Mesenchymal stem cell (in vitro differentiated cells and primary cell): Measurements from ENCODE around the gene CYB5R4.
"Not testable (repeated sequence)": the region's sequence is repeated elsewhere in the genome, so short reads cannot be mapped to it uniquely, and the experiment has no call there.

Experiments used
- DNase-seq: peaks from one replicate; pipeline ENCODE4 v3.0.0-alpha.2; 2013
- H2AFZ ChIP-seq: one replicate; pipeline ENCODE4 v1.6.1; 2013; ENCODE audit warnings: low read depth, mild to moderate bottlenecking, control low read depth, inconsistent platforms, low read length, moderate library complexity
- H2AK5ac ChIP-seq: 2 replicates; pipeline ENCODE4 v1.6.1; 2013; ENCODE audit warnings: low read length, moderate library complexity, mild to moderate bottlenecking, inconsistent platforms; ENCODE audit not compliant: severe bottlenecking
- H2BK120ac ChIP-seq: one replicate; pipeline ENCODE4 v1.6.1; 2013; ENCODE audit warnings: low read depth, mild to moderate bottlenecking, inconsistent platforms, low read length, moderate library complexity
- H2BK12ac ChIP-seq, 2 experiments: one replicate each; pipeline ENCODE4 v1.6.1; 2013; ENCODE audit warnings: inconsistent platforms in 2 of 2, low read length in 2 of 2, mild to moderate bottlenecking in 2 of 2, moderate library complexity in 2 of 2, control low read depth in 1 of 2
- H2BK15ac ChIP-seq: one replicate; pipeline ENCODE4 v1.6.1; 2013; ENCODE audit warnings: mild to moderate bottlenecking, low read depth, inconsistent platforms; ENCODE audit not compliant: poor library complexity, severe bottlenecking
- H2BK5ac ChIP-seq: 2 replicates; pipeline ENCODE4 v1.6.1; 2013; ENCODE audit warnings: low read depth, mild to moderate bottlenecking, low read length, control low read depth, inconsistent platforms; ENCODE audit not compliant: poor library complexity, severe bottlenecking
- H3K14ac ChIP-seq, 2 experiments: one replicate each; pipeline ENCODE4 v1.6.1; 2013; ENCODE audit warnings: inconsistent platforms in 2 of 2, low read length in 2 of 2, control low read depth in 1 of 2, mild to moderate bottlenecking in 1 of 2, moderate library complexity in 1 of 2
- H3K18ac ChIP-seq, 2 experiments: one replicate each; pipeline ENCODE4 v1.6.1; 2013; ENCODE audit warnings: inconsistent platforms in 2 of 2, low read length in 2 of 2, control low read depth in 1 of 2, low read depth in 1 of 2, mild to moderate bottlenecking in 1 of 2
- H3K23ac ChIP-seq, 2 experiments: one replicate each; pipeline ENCODE4 v1.6.1; 2013; ENCODE audit warnings: inconsistent platforms in 2 of 2, low read length in 2 of 2, mild to moderate bottlenecking in 2 of 2, moderate library complexity in 2 of 2, control low read depth in 1 of 2
- H3K27ac ChIP-seq: 2 replicates; pipeline ENCODE4 v1.5.1; 2013; ENCODE audit warnings: mild to moderate bottlenecking, moderate library complexity, low read length, control low read depth, inconsistent platforms; ENCODE audit not compliant: poor library complexity, severe bottlenecking
- H3K27me3 ChIP-seq, 2 experiments: 2 replicates each; pipeline versions ENCODE4 v1.6.1 to v1.7.0; 2013; ENCODE audit warnings: low read length in 2 of 2, mild to moderate bottlenecking in 2 of 2, moderate library complexity in 2 of 2, control low read depth in 1 of 2, inconsistent platforms in 1 of 2; ENCODE audit not compliant: control insufficient read depth in 1 of 2, insufficient read depth in 1 of 2
- H3K36me3 ChIP-seq, 2 experiments: 2 replicates each; pipeline versions ENCODE4 v1.6.1 to v1.7.0; 2013; ENCODE audit warnings: low read length in 2 of 2, control low read depth in 1 of 2, inconsistent platforms in 1 of 2, low read depth in 1 of 2, mild to moderate bottlenecking in 1 of 2; ENCODE audit not compliant: insufficient read depth in 2 of 2, control insufficient read depth in 1 of 2
- H3K4ac ChIP-seq, 2 experiments: one replicate each; pipeline ENCODE4 v1.6.1; 2013; ENCODE audit warnings: inconsistent platforms in 2 of 2, low read length in 2 of 2, mild to moderate bottlenecking in 2 of 2, moderate library complexity in 2 of 2, control low read depth in 1 of 2, low read depth in 1 of 2
- H3K4me1 ChIP-seq: 2 replicates; pipeline ENCODE4 v1.6.1; 2013; ENCODE audit warnings: low read depth, low read length, control low read depth; ENCODE audit not compliant: control insufficient read depth, insufficient read depth
- H3K4me2 ChIP-seq: 2 replicates; pipeline ENCODE4 v1.6.1; 2013; ENCODE audit warnings: low read length, mild to moderate bottlenecking, inconsistent platforms; ENCODE audit not compliant: poor library complexity, severe bottlenecking
- H3K4me3 ChIP-seq, 2 experiments: 2 replicates each; pipeline versions ENCODE4 v1.5.1 to v1.7.0; 2013; ENCODE audit warnings: low read length in 2 of 2, mild to moderate bottlenecking in 2 of 2, control low read depth in 1 of 2, low read depth in 1 of 2; ENCODE audit not compliant: insufficient read depth in 1 of 2
- H3K79me1 ChIP-seq: replicated peaks from 2 replicates; pipeline ENCODE4 v1.6.1; 2013; ENCODE audit warnings: mild to moderate bottlenecking, control low read depth, low read length, inconsistent platforms; ENCODE audit not compliant: poor library complexity, severe bottlenecking
- H3K9ac ChIP-seq: 2 replicates; pipeline ENCODE4 v1.7.0; 2013; ENCODE audit warnings: mild to moderate bottlenecking, low read length, moderate library complexity
- H3K9me3 ChIP-seq: 2 replicates; pipeline ENCODE4 v1.7.0; 2013; ENCODE audit warnings: mild to moderate bottlenecking, low read length; ENCODE audit not compliant: control insufficient read depth
- H4K8ac ChIP-seq: one replicate; pipeline ENCODE4 v1.6.1; 2013; ENCODE audit warnings: inconsistent platforms, mild to moderate bottlenecking, low read length, moderate library complexity
- H4K91ac ChIP-seq: one replicate; pipeline ENCODE4 v1.6.1; 2013; ENCODE audit warnings: mild to moderate bottlenecking, low read length, inconsistent platforms
- WGBS: methylation state at CpG from one replicate; pipeline ENCODE4 v1.1.7; 2013; ENCODE audit warnings: mixed read lengths; 5-methylcytosine and 5-hydroxymethylcytosine counted together

The CYB5R4 gene

DNA sequence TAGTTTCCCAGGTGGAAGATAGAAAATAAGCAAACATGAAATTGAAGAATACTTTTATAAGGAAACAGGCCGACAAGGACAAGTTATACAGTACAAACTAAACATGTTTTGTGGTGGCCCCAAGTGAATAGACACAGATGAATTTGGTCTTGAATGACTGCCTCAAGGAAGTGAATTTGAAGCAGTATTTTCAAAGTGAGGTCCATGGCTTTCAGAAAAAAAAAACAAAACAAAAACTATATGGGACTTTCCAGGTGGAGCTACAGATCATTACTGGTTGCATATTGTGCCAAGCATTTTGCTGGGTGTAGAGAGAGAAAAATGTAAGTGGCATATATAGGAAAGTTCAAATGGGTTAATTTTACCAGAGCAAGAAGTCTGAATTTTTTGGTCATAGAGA lies 68.8 kb downstream of the CYB5R4 start:
- Histone ChIP-seq H2AFZ (no peak overlapping the region), H3K4me1 (no peaks in the 10 kb centered on the region), H3K36me3 (peaks cover 0 to 54% of the 10 kb centered on the region in 2 experiments), H2BK12ac (no peak overlapping the region), H2BK15ac (no peak overlapping the region), H3K23ac (no peak overlapping the region), H3K14ac (no peak overlapping the region), H3K27me3 (no peaks in the 10 kb centered on the region), H3K18ac (no peak overlapping the region), H3K9me3 (no peaks in the 10 kb centered on the region), H3K9ac (no peak overlapping the region), H3K4ac (no peak overlapping the region), H3K27ac (no peak overlapping the region), H2BK5ac (no peak overlapping the region), H2AK5ac (no peak overlapping the region), H3K79me1 (no peaks in the 10 kb centered on the region), H4K91ac (no peak overlapping the region), H3K4me3 (no peak overlapping the region), H3K4me2 (no peak overlapping the region), H2BK120ac (no peak overlapping the region), H4K8ac (no peak overlapping the region)
- WGBS: 100% methylated on average over 1 of the region's 1 CpG
- DNase-seq: no peak

DNA sequence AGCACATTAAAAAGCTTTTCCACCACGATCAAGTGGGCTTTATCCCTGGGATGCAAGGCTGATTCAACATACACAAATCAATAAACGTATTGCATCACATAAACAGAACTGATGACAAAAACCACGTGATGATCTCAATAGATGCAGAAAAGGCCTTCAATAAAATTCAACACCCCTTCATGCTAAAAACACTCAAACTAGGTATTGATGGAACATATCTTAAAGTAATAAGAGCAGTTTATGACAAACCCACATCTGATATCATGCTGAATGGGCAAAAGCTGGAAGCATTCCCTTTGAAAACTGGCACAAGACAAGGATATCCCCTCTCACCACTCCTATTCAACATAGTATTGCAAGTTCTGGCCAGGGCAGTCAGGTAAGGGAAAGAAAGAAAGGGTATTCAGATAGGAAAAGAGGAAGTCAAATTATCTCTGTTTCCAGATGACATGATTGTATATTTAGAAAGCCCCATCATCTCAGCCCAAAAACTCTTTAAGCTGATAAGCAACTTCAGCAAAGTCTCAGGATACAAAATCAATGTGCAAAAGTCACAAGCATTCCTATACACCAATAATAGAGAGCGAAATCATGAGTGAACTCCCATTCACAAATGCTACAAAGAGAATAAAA lies 86.8 kb downstream of the CYB5R4 start:
- not testable (repeated sequence) for H3K4ac ChIP-seq, H3K27ac ChIP-seq, H2AFZ ChIP-seq, H2AK5ac ChIP-seq, H3K4me3 ChIP-seq, H2BK5ac ChIP-seq, H3K27me3 ChIP-seq, DNase-seq, H3K18ac ChIP-seq, H4K91ac ChIP-seq, H2BK12ac ChIP-seq, H4K8ac ChIP-seq, H2BK120ac ChIP-seq, H3K4me2 ChIP-seq, H3K4me1 ChIP-seq, H3K9ac ChIP-seq, H3K23ac ChIP-seq, H2BK15ac ChIP-seq, H3K79me1 ChIP-seq, H3K14ac ChIP-seq, H3K9me3 ChIP-seq
- 96% methylated on average over 4 of the region's 4 CpGs for WGBS
- peaks cover 13 to 22% of the 10 kb centered on the region in 2 experiments for H3K36me3 ChIP-seq

DNA sequence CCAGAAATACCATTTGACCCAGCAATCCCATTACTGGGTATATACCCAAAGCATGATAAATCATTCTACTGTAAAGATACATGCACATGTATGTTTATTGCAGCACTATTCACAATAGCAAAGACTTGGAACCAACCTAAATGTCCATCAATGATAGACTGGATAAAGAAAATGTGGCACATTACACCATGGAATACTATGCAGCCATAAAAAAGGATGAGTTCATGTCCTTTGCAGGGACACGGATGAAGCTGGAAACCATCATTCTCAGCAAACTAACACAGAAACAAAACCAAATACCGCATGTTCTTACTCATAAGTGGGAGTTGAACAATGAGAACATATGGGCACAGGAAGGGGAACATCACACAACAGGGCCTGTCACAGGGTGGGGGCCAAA lies 88.5 kb downstream of the CYB5R4 start:
- H3K4ac ChIP-seq, H3K9me3 ChIP-seq: not testable (repeated sequence)
- WGBS: no CpG with 5 or more reads among the region's 2 CpGs

DNA sequence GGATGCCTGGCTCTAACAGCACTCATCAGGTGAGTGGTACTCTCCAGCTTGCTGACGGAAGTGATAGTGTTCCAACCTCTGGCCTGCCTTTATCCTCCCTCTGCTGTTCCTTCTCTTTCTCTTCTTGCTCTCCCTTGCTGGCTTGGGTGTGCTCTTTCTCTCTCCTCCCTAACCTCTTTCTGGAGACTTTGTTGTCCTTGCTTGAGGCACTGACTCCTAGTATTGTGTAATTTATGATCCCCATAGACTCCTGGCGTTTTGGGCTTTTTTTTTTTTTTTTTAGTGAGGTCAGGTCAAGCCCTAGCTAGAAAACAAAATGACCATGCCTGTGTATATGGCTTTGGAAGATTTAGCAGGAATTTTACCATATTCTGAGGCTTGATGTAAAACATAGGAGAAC lies 89.4 kb downstream of the CYB5R4 start:
- no peak overlapping the region for H3K4me3 ChIP-seq
- no peak overlapping the region for H4K91ac ChIP-seq
- DNase-seq: no peak
- peak overlapping the region; percentile 31 for H2BK5ac ChIP-seq
- no peak overlapping the region for H2AK5ac ChIP-seq
- no peak overlapping the region for H2AFZ ChIP-seq
- no peaks in the 10 kb centered on the region for H3K27me3 ChIP-seq
- peak overlapping the region in 1 of 2 experiments; percentile 28 for H3K14ac ChIP-seq
- H3K4me1 ChIP-seq: no peaks in the 10 kb centered on the region
- H2BK15ac ChIP-seq: no peak overlapping the region
- H3K9me3 ChIP-seq: no peaks in the 10 kb centered on the region
- WGBS: 51% methylated on average over 2 of the region's 2 CpGs
- no peak overlapping the region for H2BK120ac ChIP-seq
- H3K9ac ChIP-seq: no peak overlapping the region
- H2BK12ac ChIP-seq: no peak overlapping the region
- H4K8ac ChIP-seq: no peak overlapping the region
- no peak overlapping the region for H3K27ac ChIP-seq
- H3K23ac ChIP-seq: no peak overlapping the region
- no peaks in the 10 kb centered on the region for H3K79me1 ChIP-seq
- H3K18ac ChIP-seq: peak overlapping the region in 1 of 2 experiments; percentile 21
- peaks cover 0 to 2% of the 10 kb centered on the region in 2 experiments for H3K36me3 ChIP-seq
- H3K4ac ChIP-seq: no peak overlapping the region
- no peak overlapping the region for H3K4me2 ChIP-seq

More for the DNA sequence above, 88.5 kb downstream of the CYB5R4 start:
- H3K9ac ChIP-seq, DNase-seq, H4K91ac ChIP-seq, H3K4me3 ChIP-seq, H3K23ac ChIP-seq, H3K27ac ChIP-seq, H2AFZ ChIP-seq, H2AK5ac ChIP-seq, H3K4me2 ChIP-seq, H2BK5ac ChIP-seq, H3K79me1 ChIP-seq, H4K8ac ChIP-seq, H2BK12ac ChIP-seq, H2BK15ac ChIP-seq, H3K27me3 ChIP-seq, H3K4me1 ChIP-seq, H3K14ac ChIP-seq, H3K18ac ChIP-seq, H2BK120ac ChIP-seq, H3K36me3 ChIP-seq: not testable (repeated sequence)
